Lung (tissue), 12 donors: ENCODE results near the gene BABAM2. TPM values are rescaled to one million over a fixed set of nuclear protein-coding genes. Genes with fewer than 3 reads are reported as not detected.

Experiments
- ATAC-seq: fragments of 200-7000 bp; cut with Tn5 transposase; one replicate; pipeline ENCODE4 v1.9.1; 2020; ENCODE audit warnings: moderate number of reproducible peaks; ENCODE audit not compliant: insufficient read depth, low FRiP score
- DNase-seq, 3 donors: peaks; one replicate each; pipeline ENCODE4 v3.0.0-alpha.2; 2013 to 2017
- H3K27ac ChIP-seq, 2 donors: one replicate each; pipeline ENCODE4 v1.5.1; 2013; ENCODE audit warnings: mild to moderate bottlenecking in 2 of 2, moderate library complexity in 2 of 2, control low read depth in 1 of 2, inconsistent platforms in 1 of 2, low read depth in 1 of 2, low read length in 1 of 2
- H3K27me3 ChIP-seq, 3 donors: one replicate each; pipeline ENCODE4 v1.5.1; 2013; ENCODE audit warnings: low read length in 2 of 3; ENCODE audit not compliant: control insufficient read depth in 3 of 3, insufficient read depth in 3 of 3
- H3K36me3 ChIP-seq, 4 donors: one replicate each; pipeline ENCODE4 v1.5.1; 2013; ENCODE audit warnings: low read length in 4 of 4, mild to moderate bottlenecking in 1 of 4, moderate library complexity in 1 of 4; ENCODE audit not compliant: control insufficient read depth in 4 of 4, insufficient read depth in 4 of 4
- H3K4me1 ChIP-seq, 5 donors: one replicate each; pipeline ENCODE4 v1.5.1; 2013; ENCODE audit warnings: low read length in 5 of 5, mild to moderate bottlenecking in 2 of 5, moderate library complexity in 1 of 5; ENCODE audit not compliant: control insufficient read depth in 5 of 5, insufficient read depth in 5 of 5
- H3K4me3 ChIP-seq: one replicate; pipeline ENCODE4 v1.5.1; 2013; ENCODE audit warnings: mild to moderate bottlenecking, control low read depth, moderate library complexity
- H3K9ac ChIP-seq, 2 donors: one replicate each; pipeline ENCODE4 v1.5.1; 2013; ENCODE audit warnings: low read length in 2 of 2, control low read depth in 1 of 2; ENCODE audit not compliant: insufficient read depth in 1 of 2
- H3K9me3 ChIP-seq, 4 donors: one replicate each; pipeline ENCODE4 v1.5.1; 2013; ENCODE audit warnings: low read length in 3 of 4, mild to moderate bottlenecking in 1 of 4, moderate library complexity in 1 of 4; ENCODE audit not compliant: control insufficient read depth in 4 of 4, insufficient read depth in 3 of 4
- CTCF ChIP-seq: IDR thresholded peaks from 2 replicates; pipeline ENCODE4 v1.5.1; 2012; ENCODE audit warnings: mild to moderate bottlenecking; ENCODE audit errors: control extremely low read depth, extremely low read depth
- WGBS, 2 donors: extraction: QIAGEN DNeasy Blood & Tissue Kit; methylation state at CpG; one replicate each; pipeline ENCODE4 v1.1.7; 2013; 5-methylcytosine and 5-hydroxymethylcytosine counted together
- polyA plus RNA-seq, 2 donors: library from polyadenylated mRNA; stranded (reverse); fragments of 200-250 nt; gene quantifications; one replicate each; pipeline ENCODE4 v1.2.1, GENCODE V29; 2013
- total RNA-seq, 2 donors: library from RNA; depleted of rRNA in 1 of 2; stranded (reverse); fragments of >200 nt in 1 of 2; gene quantifications; one replicate each; pipeline ENCODE4 v1.2.1, GENCODE V29; 2014 to 2021
- donor health status: control.
- donor health status: control.
- donor health status: Bipolar disorder and iron deficiency.
- donor health status: healthy.
- donor health status: DM: yes; HTN: yes; CAD: no.

Gene BABAM2
- total and polyA plus RNA-seq, 4 donors, result 19.0 to 43.3 (median 33.7) TPM

GRCh38 chr2:28282248-28282647 is 391.7 kb downstream of the BABAM2 start:
- Histone ChIP-seq H3K27me3 (no peaks in the 10 kb centered on the region), H3K36me3 (no peaks in the 10 kb centered on the region), H3K4me1 (peaks cover 0 to 7% (median 0%) of the 10 kb centered on the region in 5 donors), H3K9me3 (no peaks in the 10 kb centered on the region), H3K4me3 (no peak overlapping the region), H3K9ac (no peak overlapping the region), H3K27ac (no peak overlapping the region)
- no peak for DNase-seq
- no peak for TF ChIP-seq CTCF
- WGBS, 2 donors, result 88 to 92% methylated on average over 3 of the region's 3 CpGs
- no peak for ATAC-seq

- Histone ChIP-seq H3K4me1 (peaks cover 0 to 7% (median 0%) of the 10 kb centered on the region in 5 donors), H3K9me3 (no peaks in the 10 kb centered on the region), H3K4me3 (no peak overlapping the region), H3K27ac (no peak overlapping the region), H3K27me3 (no peaks in the 10 kb centered on the region), H3K9ac (no peak overlapping the region), H3K36me3 (no peaks in the 10 kb centered on the region)
- TF ChIP-seq CTCF, result no peak
- 84 to 94% methylated on average over 7 of the region's 7 CpGs for WGBS, 2 donors
- DNase-seq, result no peak
- ATAC-seq, result peak; percentile 58
Measured at GRCh38 chr2:28282861-28283646, 392.5 kb downstream of the BABAM2 start.

DNA sequence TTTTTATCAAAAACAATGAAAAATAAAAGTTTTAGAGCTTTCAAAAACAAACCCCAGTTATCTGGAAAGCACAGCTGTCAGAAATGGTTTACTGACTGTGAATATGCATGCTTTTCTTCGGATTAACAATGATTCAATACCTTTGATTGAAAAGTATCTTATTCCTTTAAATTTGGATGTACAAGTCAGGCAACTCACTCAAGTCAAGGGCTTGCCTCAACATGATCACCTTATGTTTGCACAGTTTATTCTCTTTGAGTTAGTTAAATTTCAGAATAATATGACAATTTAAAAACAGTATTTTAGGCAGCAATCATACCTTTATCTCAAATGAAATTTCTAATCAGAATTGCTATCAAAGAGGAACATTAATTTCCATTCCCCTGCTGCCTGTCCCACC is 393.3 kb downstream of the BABAM2 start:
- H3K4me1 ChIP-seq, result peaks cover 0 to 7% (median 0%) of the 10 kb centered on the region in 5 donors
- no peaks in the 10 kb centered on the region for H3K9me3 ChIP-seq
- no peak overlapping the region for H3K27ac ChIP-seq
- H3K36me3 ChIP-seq, result peaks cover 0 to 2% (median 0%) of the 10 kb centered on the region in 4 donors
- WGBS, 2 donors, result 90 to 97% methylated on average over 1 of the region's 1 CpG
- H3K4me3 ChIP-seq, result no peak overlapping the region
- DNase-seq (no peak), ATAC-seq (no peak)
- TF ChIP-seq CTCF, result no peak
- H3K9ac ChIP-seq, result no peak overlapping the region
- H3K27me3 ChIP-seq, result no peaks in the 10 kb centered on the region
